OCI-LY7 (cell line): Measurements from ENCODE around the gene TUBA8. TPM values are rescaled to one million over a fixed set of nuclear protein-coding genes. Genes with fewer than 3 reads are reported as not detected.

ENCODE experiments used
- BruUV-seq: library from RNA; stranded (reverse); fragments of 400-500 nt; replicated peaks from 2 replicates; lab custom pipeline; 2021; lab: Mats Ljungman, UMichigan
- CTCF ChIA-PET: fragments of 300-600 bp; sonication (Branson Sonifier 250); formaldehyde crosslinking; loops from one replicate; lab custom pipeline; 2022; ENCODE audit warnings: antibody characterized with exemption; ENCODE audit not compliant: unreplicated experiment; lab: Charles Lee
- POLR2A ChIA-PET: fragments of 300-600 bp; sonication (Branson Sonifier 250); formaldehyde crosslinking; loops from one replicate; lab custom pipeline; 2022; ENCODE audit warnings: antibody characterized with exemption; lab: Charles Lee
- DNase-seq: peaks from one replicate; pipeline ENCODE4 v3.0.0-alpha.2; 2015; ENCODE audit warnings: low spot score
- H2AFZ ChIP-seq: fragments of 200-600 bp; sonication (generic), shearing (Covaris generic); 2 replicates; pipeline ENCODE4 v1.6.1; 2014; ENCODE audit warnings: mild to moderate bottlenecking, antibody characterized with exemption, low read length, moderate library complexity
- H3K27ac ChIP-seq: fragments of 200-600 bp; sonication (generic); 2 replicates; pipeline ENCODE4 v1.5.1; 2014; ENCODE audit warnings: mixed run types, low read depth, mild to moderate bottlenecking, moderate library complexity, low read length, inconsistent platforms; ENCODE audit not compliant: poor library complexity, severe bottlenecking
- H3K36me3 ChIP-seq: fragments of 200-600 bp; sonication (generic); 2 replicates; pipeline ENCODE4 v1.6.1; 2014; ENCODE audit warnings: mild to moderate bottlenecking, antibody characterized with exemption, low read length, moderate library complexity, mixed read lengths; ENCODE audit not compliant: insufficient read depth
- H3K4me1 ChIP-seq: fragments of 200-600 bp; sonication (generic); 2 replicates; pipeline ENCODE4 v1.5.1; 2014; ENCODE audit warnings: mild to moderate bottlenecking, low read length; ENCODE audit not compliant: insufficient read depth, poor library complexity, severe bottlenecking
- H3K4me2 ChIP-seq: fragments of 200-600 bp; sonication (generic); 2 replicates; pipeline ENCODE4 v1.6.1; 2014; ENCODE audit warnings: mild to moderate bottlenecking, low read length
- H3K4me3 ChIP-seq: fragments of 200-600 bp; sonication (generic); 2 replicates; pipeline ENCODE4 v1.5.1; 2014; ENCODE audit warnings: mild to moderate bottlenecking, low read depth, low read length; ENCODE audit not compliant: poor library complexity, severe bottlenecking
- H3K79me2 ChIP-seq: fragments of 200-600 bp; sonication (generic); 2 replicates; pipeline ENCODE4 v1.6.1; 2016; ENCODE audit warnings: low read depth, mild to moderate bottlenecking, low read length, moderate library complexity, mixed read lengths; ENCODE audit not compliant: insufficient read depth
- H3K9me2 ChIP-seq: fragments of 200-600 bp; sonication (generic); 2 replicates; pipeline ENCODE4 v1.6.1; 2016; ENCODE audit warnings: mild to moderate bottlenecking, low read length, mixed read lengths; ENCODE audit not compliant: insufficient read depth
- H3K9me3 ChIP-seq: fragments of 200-600 bp; sonication (generic); 2 replicates; pipeline ENCODE4 v1.6.1; 2014; ENCODE audit warnings: mild to moderate bottlenecking, mixed run types, low read length, mixed read lengths
- H4K20me1 ChIP-seq: fragments of 200-600 bp; sonication (generic); 2 replicates; pipeline ENCODE4 v1.6.1; 2014; ENCODE audit warnings: mild to moderate bottlenecking, antibody characterized with exemption, low read length, moderate library complexity, mixed read lengths; ENCODE audit not compliant: insufficient read depth
- CTCF ChIP-seq: fragments of 200-600 bp; sonication (generic); conservative IDR thresholded peaks from 2 replicates; pipeline ENCODE4 v1.5.1; 2014; ENCODE audit warnings: mild to moderate bottlenecking, antibody characterized with exemption, low read length, moderate library complexity, mixed read lengths
- EZH2phosphoT487 ChIP-seq: fragments of 200-600 bp; sonication (generic); IDR thresholded peaks from 2 replicates; pipeline ENCODE4 v1.6.1; 2018; ENCODE audit warnings: low read depth, borderline replicate concordance, mild to moderate bottlenecking, mixed run types, antibody characterized with exemption, low read length, moderate library complexity, mixed read lengths
- intact Hi-C: fragments of 100-400 bp; cut with micrococcal nuclease; formaldehyde crosslinking; loops from one replicate; pipeline ENCODE4 v1.10.0; 2022; ENCODE audit not compliant: unreplicated experiment
- total RNA-seq, 2 experiments: library from RNA; depleted of rRNA in 1 of 2; stranded (reverse); fragments of >200 nt in 1 of 2; shearing (Covaris generic) in 1 of 2; gene quantifications; 2 replicates each; pipeline ENCODE4 v1.2.3, GENCODE V29; 2014 to 2022

TUBA8 gene
- total RNA-seq, 2 experiments from 2014 or later = 1.9 to 2.0 TPM

GRCh38 chr22:18118345-18118915 is 7.8 kb downstream of the TUBA8 start:
- H3K36me3 ChIP-seq = no peaks in the 10 kb centered on the region
- no peak overlapping the region for H3K4me2 ChIP-seq
- ChIA-PET CTCF (no interaction called here), POLR2A (no interaction called here)
- intact Hi-C loops = no loop called here
- no peaks in the 10 kb centered on the region for H3K9me3 ChIP-seq
- BruUV-seq = no TSS peak
- no peaks in the 10 kb centered on the region for H3K79me2 ChIP-seq
- no peaks in the 10 kb centered on the region for H3K9me2 ChIP-seq
- TF ChIP-seq CTCF (no peak), EZH2phosphoT487 (no peak)
- H4K20me1 ChIP-seq = no peaks in the 10 kb centered on the region
- no peak for DNase-seq
- H3K4me3 ChIP-seq = no peak overlapping the region
- no peak overlapping the region for H2AFZ ChIP-seq
- H3K4me1 ChIP-seq = peaks cover 4% of the 10 kb centered on the region
- no peak overlapping the region for H3K27ac ChIP-seq

- Histone ChIP-seq H3K27ac (no peak overlapping the region), H2AFZ (no peak overlapping the region), H4K20me1 (no peaks in the 10 kb centered on the region), H3K4me2 (no peak overlapping the region), H3K36me3 (no peaks in the 10 kb centered on the region), H3K9me2 (no peaks in the 10 kb centered on the region), H3K4me1 (peaks cover 2% of the 10 kb centered on the region), H3K79me2 (no peaks in the 10 kb centered on the region), H3K4me3 (no peak overlapping the region), H3K9me3 (no peaks in the 10 kb centered on the region)
- no peak for DNase-seq
- BruUV-seq = no TSS peak
- intact Hi-C loops = no loop called here
- CTCF ChIA-PET = no interaction called here
- POLR2A ChIA-PET = no interaction called here
- no peak for TF ChIP-seq EZH2phosphoT487
- no peak for TF ChIP-seq CTCF
These were observed 9.0 kb downstream of the TUBA8 start for GRCh38 chr22:18119409-18120110.

- Histone ChIP-seq H4K20me1 (no peaks in the 10 kb centered on the region), H3K79me2 (no peaks in the 10 kb centered on the region), H3K9me3 (no peaks in the 10 kb centered on the region), H3K4me3 (no peak overlapping the region), H2AFZ (no peak overlapping the region), H3K9me2 (no peaks in the 10 kb centered on the region), H3K4me1 (no peaks in the 10 kb centered on the region), H3K36me3 (no peaks in the 10 kb centered on the region), H3K27ac (no peak overlapping the region), H3K4me2 (no peak overlapping the region)
- POLR2A ChIA-PET = interaction anchor here (0.6 to 1.1 kb wide), 2 partner anchors 21 to 1932 kb away, joined by 3 to 5 read pairs; no protein-coding TSS in a partner anchor
- no peak for TF ChIP-seq EZH2phosphoT487
- no peak for TF ChIP-seq CTCF
- intact Hi-C loops = no loop called here
- CTCF ChIA-PET = no interaction called here
- no TSS peak for BruUV-seq
- no peak for DNase-seq
These were observed 10.2 kb downstream of the TUBA8 start for GRCh38 chr22:18120857-18121256.
